Activated CD8-positive, alpha-beta memory T cell treated with anti-CD3 and anti-CD28 coated beads, Interleukin-2, amount 50 U/mL, for 1 hour (primary cell): Measurements from ENCODE around the gene VASN.

ENCODE experiments used
- DNase-seq: peaks from one replicate; pipeline ENCODE4 v3.0.0-alpha.2; 2020; ENCODE audit errors: extremely low read depth

Gene VASN

GRCh38 chr16:4426021-4426684 is 54.5 kb downstream of the VASN start:
- no peak for DNase-seq

- DNase-seq = no peak
Observed at GRCh38 chr16:4426722-4427372, 55.2 kb downstream of the VASN start.

DNA sequence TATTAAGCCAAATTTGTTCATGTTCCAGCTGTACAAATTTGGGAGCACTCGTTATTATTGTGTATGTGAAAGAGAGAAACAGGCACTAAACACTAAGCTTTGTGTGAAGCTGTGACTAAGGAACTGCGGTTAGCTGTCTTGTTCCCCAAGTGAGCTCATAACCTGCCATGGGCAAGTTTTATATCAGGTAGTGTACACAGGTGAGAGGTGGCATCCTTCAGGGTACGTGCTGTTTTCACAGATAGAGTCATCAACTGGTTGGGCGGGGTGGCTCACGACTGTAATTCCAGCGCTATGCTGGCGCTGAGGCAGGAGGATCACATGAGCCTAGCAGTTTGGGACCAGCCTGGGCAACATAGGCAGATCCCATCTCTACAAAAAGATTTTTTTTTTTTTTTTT is 56.9 kb downstream of the VASN start:
- no peak for DNase-seq

DNA sequence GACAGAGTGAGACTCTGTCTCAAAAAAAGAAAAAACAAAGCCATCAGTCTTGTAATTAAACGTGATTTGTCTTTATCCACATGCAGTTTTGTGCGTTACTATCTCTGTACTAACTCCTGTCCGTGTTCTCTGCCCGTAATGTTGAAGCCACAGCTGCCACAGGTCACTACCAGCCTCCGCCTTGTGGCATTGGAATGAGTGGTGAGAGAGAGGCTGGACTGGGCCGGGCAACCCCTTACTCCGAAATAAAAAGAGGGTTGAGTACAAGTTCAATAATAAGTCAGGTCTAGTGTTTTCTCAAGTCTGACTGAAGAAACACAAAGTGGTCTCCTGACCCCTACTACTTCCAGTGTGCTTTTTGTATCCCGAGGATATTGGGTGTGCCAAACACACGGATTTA is 59.4 kb downstream of the VASN start:
- no peak for DNase-seq
